ENCODE results near the gene AASDH. TPM values are rescaled to one million over a fixed set of nuclear protein-coding genes. Genes with fewer than 3 reads are reported as not detected.

Gene AASDH
- total and polyA plus RNA-seq, 2 of the 4 experiments (the other 2 are of a cell fraction) = 4.7 to 12.0 TPM

- Histone ChIP-seq H2BK5ac (ENCODE audit: low read depth, low read length, poor library complexity, severe bottlenecking) (no peak overlapping the region), H4K91ac (ENCODE audit: insufficient read depth, low read depth, low read length) (no peak overlapping the region), H3K14ac (replicated peaks; ENCODE audit: low read depth, low read length) (no peak overlapping the region), H3K36me3 (ENCODE audit: control insufficient read depth, insufficient read depth, low read length) (no peaks in the 10 kb centered on the region), H4K5ac (ENCODE audit: low read depth, low read length) (no peak overlapping the region), H3K27ac (ENCODE audit: insufficient read depth, low read length) (no peak overlapping the region), H3K56ac (ENCODE audit: extremely low read depth, insufficient read depth, low read length) (no peak overlapping the region), H3K4me3 (ENCODE audit: insufficient read depth, low read depth, low read length) (no peak overlapping the region), H2BK120ac (ENCODE audit: low read depth, low read length) (no peak overlapping the region), H4K8ac (ENCODE audit: low read depth in 2 of 2, low read length in 2 of 2) (no peak overlapping the region), H2AFZ (replicated peaks; ENCODE audit: low read length, poor library complexity) (no peak overlapping the region), H3K18ac (ENCODE audit: low read depth, low read length) (no peak overlapping the region), H3K79me1 (ENCODE audit: low read depth in 1 of 2, low read length in 2 of 2) (no peaks in the 10 kb centered on the region), H2AK9ac (replicated peaks; ENCODE audit: low read depth, low read length, poor library complexity) (no peak overlapping the region), H3K9ac (ENCODE audit: low read depth, low read length) (no peak overlapping the region), H3K27me3 (ENCODE audit: control insufficient read depth, insufficient read depth, low read length) (0 out of 2 replicates have a peak, but pooled peaks cover 2% of the 10 kb centered on the region), H2AK5ac (ENCODE audit: low read depth, low read length) (no peak overlapping the region), H3K4me1 (ENCODE audit: control insufficient read depth, insufficient read depth, low read length) (peaks cover 3% of the 10 kb centered on the region; the same call in 1 of the 2 replicates), H4K20me1 (ENCODE audit: insufficient read depth, low read length) (no peaks in the 10 kb centered on the region), H3K4me2 (ENCODE audit: low read depth, low read length) (no peak overlapping the region), H3K4ac (ENCODE audit: low read depth, low read length) (no peak overlapping the region), H3K9me1 (ENCODE audit: insufficient read depth, low read length) (no peaks in the 10 kb centered on the region), H3K9me3 (ENCODE audit: control insufficient read depth, insufficient read depth, low read length) (no peaks in the 10 kb centered on the region), H2BK20ac (ENCODE audit: low read depth, low read length) (no peak overlapping the region), H2BK15ac (ENCODE audit: low read depth, low read length) (no peak overlapping the region), H3K23ac (ENCODE audit: low read depth, low read length) (no peak overlapping the region)
- no peak for TF ChIP-seq RAD21 (IDR thresholded peaks at IDR 0.05; ENCODE audit: low read length)
- TF ChIP-seq FOS (IDR thresholded peaks at IDR 0.05; ENCODE audit: low read depth, low read length) = no peak
- TF ChIP-seq, protein P1, sequence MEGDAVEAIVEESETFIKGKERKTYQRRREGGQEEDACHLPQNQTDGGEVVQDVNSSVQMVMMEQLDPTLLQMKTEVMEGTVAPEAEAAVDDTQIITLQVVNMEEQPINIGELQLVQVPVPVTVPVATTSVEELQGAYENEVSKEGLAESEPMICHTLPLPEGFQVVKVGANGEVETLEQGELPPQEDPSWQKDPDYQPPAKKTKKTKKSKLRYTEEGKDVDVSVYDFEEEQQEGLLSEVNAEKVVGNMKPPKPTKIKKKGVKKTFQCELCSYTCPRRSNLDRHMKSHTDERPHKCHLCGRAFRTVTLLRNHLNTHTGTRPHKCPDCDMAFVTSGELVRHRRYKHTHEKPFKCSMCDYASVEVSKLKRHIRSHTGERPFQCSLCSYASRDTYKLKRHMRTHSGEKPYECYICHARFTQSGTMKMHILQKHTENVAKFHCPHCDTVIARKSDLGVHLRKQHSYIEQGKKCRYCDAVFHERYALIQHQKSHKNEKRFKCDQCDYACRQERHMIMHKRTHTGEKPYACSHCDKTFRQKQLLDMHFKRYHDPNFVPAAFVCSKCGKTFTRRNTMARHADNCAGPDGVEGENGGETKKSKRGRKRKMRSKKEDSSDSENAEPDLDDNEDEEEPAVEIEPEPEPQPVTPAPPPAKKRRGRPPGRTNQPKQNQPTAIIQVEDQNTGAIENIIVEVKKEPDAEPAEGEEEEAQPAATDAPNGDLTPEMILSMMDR (conservative IDR thresholded peaks at IDR 0.05; ENCODE audit: low read depth, low read length) = no peak
- no peak for TF ChIP-seq NFE2L2 (IDR thresholded peaks at IDR 0.05; ENCODE audit: low read depth, low read length)
- TF ChIP-seq RFX5 (IDR thresholded peaks at IDR 0.05; ENCODE audit: low read depth, low read length) = no peak
- TF ChIP-seq, protein P2, sequence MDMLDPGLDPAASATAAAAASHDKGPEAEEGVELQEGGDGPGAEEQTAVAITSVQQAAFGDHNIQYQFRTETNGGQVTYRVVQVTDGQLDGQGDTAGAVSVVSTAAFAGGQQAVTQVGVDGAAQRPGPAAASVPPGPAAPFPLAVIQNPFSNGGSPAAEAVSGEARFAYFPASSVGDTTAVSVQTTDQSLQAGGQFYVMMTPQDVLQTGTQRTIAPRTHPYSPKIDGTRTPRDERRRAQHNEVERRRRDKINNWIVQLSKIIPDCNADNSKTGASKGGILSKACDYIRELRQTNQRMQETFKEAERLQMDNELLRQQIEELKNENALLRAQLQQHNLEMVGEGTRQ (IDR thresholded peaks at IDR 0.05; ENCODE audit: low read depth, low read length) = no peak
- no peak for TF ChIP-seq MAFK (IDR thresholded peaks at IDR 0.05; ENCODE audit: low read depth, low read length)
- no peak for TF ChIP-seq SMC3 (IDR thresholded peaks at IDR 0.05; ENCODE audit: low read depth, low read length)
- no peak for TF ChIP-seq MXI1 (IDR thresholded peaks at IDR 0.05; ENCODE audit: borderline replicate concordance, low read depth, low read length)
- no peak for TF ChIP-seq CEBPB (IDR thresholded peaks at IDR 0.05; ENCODE audit: low read depth, low read length)
- no peak for TF ChIP-seq CHD1 (IDR thresholded peaks at IDR 0.05; ENCODE audit: low read depth, low read length)
- no peak for TF ChIP-seq POLR2A (IDR thresholded peaks at IDR 0.05; ENCODE audit: low read depth, low read length)
- no peak for TF ChIP-seq BHLHE40 (IDR thresholded peaks at IDR 0.05; ENCODE audit: low read depth, low read length)
- no peak for TF ChIP-seq MAZ (IDR thresholded peaks at IDR 0.05; ENCODE audit: borderline replicate concordance, low read depth, low read length)
- TF ChIP-seq, protein P3, sequence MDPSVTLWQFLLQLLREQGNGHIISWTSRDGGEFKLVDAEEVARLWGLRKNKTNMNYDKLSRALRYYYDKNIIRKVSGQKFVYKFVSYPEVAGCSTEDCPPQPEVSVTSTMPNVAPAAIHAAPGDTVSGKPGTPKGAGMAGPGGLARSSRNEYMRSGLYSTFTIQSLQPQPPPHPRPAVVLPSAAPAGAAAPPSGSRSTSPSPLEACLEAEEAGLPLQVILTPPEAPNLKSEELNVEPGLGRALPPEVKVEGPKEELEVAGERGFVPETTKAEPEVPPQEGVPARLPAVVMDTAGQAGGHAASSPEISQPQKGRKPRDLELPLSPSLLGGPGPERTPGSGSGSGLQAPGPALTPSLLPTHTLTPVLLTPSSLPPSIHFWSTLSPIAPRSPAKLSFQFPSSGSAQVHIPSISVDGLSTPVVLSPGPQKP (IDR thresholded peaks at IDR 0.05; ENCODE audit: borderline replicate concordance, low read depth, low read length) = no peak
- intact Hi-C loops (cut with micrococcal nuclease) (no loop called here), dilution Hi-C loops (cut with HindIII; ENCODE audit: low sequenced_read_pairs, unreplicated experiment) (no loop called here), in situ Hi-C loops (cut with MboI; ENCODE audit: low sequenced_read_pairs) (loop anchor here (25.0 kb wide), 1 partner anchor 522 kb away; no protein-coding TSS in a partner anchor)
- DNase-seq = no peak
- CTCF ChIA-PET = interaction anchor here (0.7 kb wide), 1 partner anchor 256 kb away, joined by 3 read pairs; no protein-coding TSS in a partner anchor
- ATAC-seq (ENCODE audit: low read depth) = no peak
- no TSS peak for BruUV-seq (replicated peaks)
- WGBS, 2 experiments (ENCODE audit: extremely low coverage in 2 of 2, insufficient read length in 1 of 2) = 94% methylated on average over 17 of the region's 24 CpGs; no CpG with 5 or more reads in 1 of the 2 experiments
- POLR2A ChIA-PET (ENCODE audit: unreplicated experiment) = no interaction called here
Measured at GRCh38 chr4:56315543-56315942, 71.7 kb downstream of the AASDH start.

Data from IMR-90 (cell line).